ENCODE measurements around the gene SORBS1.
"Not testable (repeated sequence)": the region's sequence is repeated elsewhere in the genome, so short reads cannot be mapped to it uniquely, and the experiment has no call there.

SORBS1 gene

GRCh38 chr10:95374597-95375209, 186.5 kb downstream of the SORBS1 start:
- peak; percentile 61 for DNase-seq

- DNase-seq, result no peak
Observed at GRCh38 chr10:95373660-95374059, 187.5 kb downstream of the SORBS1 start.

- no peak for DNase-seq
Observed at GRCh38 chr10:95364342-95364741, 196.8 kb downstream of the SORBS1 start.

- DNase-seq, result no peak
Observed at GRCh38 chr10:95363303-95363912, 197.8 kb downstream of the SORBS1 start.

- no peak for DNase-seq
Observed at GRCh38 chr10:95360122-95360714, 201.0 kb downstream of the SORBS1 start.

GRCh38 chr10:95359466-95359865, 201.7 kb downstream of the SORBS1 start:
- DNase-seq, result no peak

- no peak for DNase-seq
Observed at GRCh38 chr10:95356190-95356955, 204.8 kb downstream of the SORBS1 start.

- DNase-seq, result no peak
Observed at GRCh38 chr10:95355301-95355700, 205.9 kb downstream of the SORBS1 start.

GRCh38 chr10:95354110-95354509, 207.1 kb downstream of the SORBS1 start:
- DNase-seq, result no peak

GRCh38 chr10:95353123-95353522, 208.0 kb downstream of the SORBS1 start:
- no peak for DNase-seq

- no peak for DNase-seq
Observed at GRCh38 chr10:95352684-95353083, 208.5 kb downstream of the SORBS1 start.

GRCh38 chr10:95350830-95351228, 210.3 kb downstream of the SORBS1 start:
- DNase-seq, result no peak

- DNase-seq, result no peak
Observed at GRCh38 chr10:95350219-95350829, 210.8 kb downstream of the SORBS1 start.

GRCh38 chr10:95347402-95347766, 213.8 kb downstream of the SORBS1 start:
- not testable (repeated sequence) for DNase-seq

GRCh38 chr10:95346715-95347401, 214.3 kb downstream of the SORBS1 start:
- no peak for DNase-seq

- DNase-seq, result no peak
Observed at GRCh38 chr10:95343573-95343972, 217.6 kb downstream of the SORBS1 start.

GRCh38 chr10:95341716-95342130, 219.4 kb downstream of the SORBS1 start:
- no peak for DNase-seq

GRCh38 chr10:95339863-95340262, 221.3 kb downstream of the SORBS1 start:
- DNase-seq, result no peak

GRCh38 chr10:95337423-95338160, 223.6 kb downstream of the SORBS1 start:
- DNase-seq, result no peak

- DNase-seq, result no peak
Observed at GRCh38 chr10:95336702-95337101, 224.5 kb downstream of the SORBS1 start.

- DNase-seq, result no peak
Observed at GRCh38 chr10:95335933-95336699, 225.1 kb downstream of the SORBS1 start.
